IMR-90 (cell line): Measurements from ENCODE around the gene GLE1. TPM values are rescaled to one million over a fixed set of nuclear protein-coding genes. Genes with fewer than 3 reads are reported as not detected.

Experiments
- ATAC-seq: fragments of 200-7000 bp; cut with Tn5 transposase; 2 replicates; pipeline ENCODE4 v1.9.1; 2020; ENCODE audit warnings: low read depth, mild to moderate bottlenecking, moderate library complexity
- BruUV-seq: library from RNA; stranded (reverse); fragments of 400-500 nt; replicated peaks from 2 replicates; lab custom pipeline; 2021; lab: Mats Ljungman, UMichigan
- CTCF ChIA-PET: fragments of 300-600 bp; formaldehyde crosslinking; extraction: SDS; loops from one replicate; lab custom pipeline; 2021; ENCODE audit warnings: antibody characterized with exemption; lab: Yijun Ruan, JAX
- POLR2A ChIA-PET: fragments of 300-600 bp; sonication (Branson Sonifier 250); formaldehyde crosslinking; loops from one replicate; lab custom pipeline; 2022; ENCODE audit warnings: antibody characterized with exemption; ENCODE audit not compliant: unreplicated experiment; lab: Charles Lee
- DNase-seq: peaks from one replicate; pipeline ENCODE4 v3.0.0; 2013
- H2AFZ ChIP-seq: replicated peaks from 2 replicates; pipeline ENCODE3; 2013; ENCODE audit warnings: low read length, mild to moderate bottlenecking; ENCODE audit not compliant: poor library complexity
- H2AK5ac ChIP-seq: 2 replicates; pipeline ENCODE4 v1.6.1; 2013; ENCODE audit warnings: low read depth, low read length, inconsistent platforms
- H2AK9ac ChIP-seq: replicated peaks from 2 replicates; pipeline ENCODE3; 2013; ENCODE audit warnings: mild to moderate bottlenecking, low read depth, low read length, moderate library complexity; ENCODE audit not compliant: poor library complexity
- H2BK120ac ChIP-seq: 2 replicates; pipeline ENCODE4 v1.6.1; 2013; ENCODE audit warnings: low read depth, low read length, inconsistent platforms
- H2BK15ac ChIP-seq: 3 replicates; pipeline ENCODE4 v1.6.1; 2013; ENCODE audit warnings: low read depth, low read length, inconsistent platforms
- H2BK20ac ChIP-seq: 2 replicates; pipeline ENCODE4 v1.6.1; 2013; ENCODE audit warnings: low read depth, mild to moderate bottlenecking, inconsistent platforms, low read length, moderate library complexity
- H2BK5ac ChIP-seq: 2 replicates; pipeline ENCODE4 v1.6.1; 2013; ENCODE audit warnings: mild to moderate bottlenecking, low read depth, low read length, inconsistent platforms; ENCODE audit not compliant: poor library complexity, severe bottlenecking
- H3K14ac ChIP-seq: replicated peaks from 2 replicates; pipeline ENCODE4 v1.6.1; 2013; ENCODE audit warnings: low read depth, low read length, inconsistent platforms
- H3K18ac ChIP-seq: 2 replicates; pipeline ENCODE4 v1.6.1; 2013; ENCODE audit warnings: low read depth, low read length, control low read depth
- H3K23ac ChIP-seq: 2 replicates; pipeline ENCODE4 v1.6.1; 2013; ENCODE audit warnings: low read depth, low read length, inconsistent platforms
- H3K27ac ChIP-seq: 2 replicates; pipeline ENCODE4 v1.5.1; 2013; ENCODE audit warnings: mild to moderate bottlenecking, control low read depth, low read length; ENCODE audit not compliant: insufficient read depth
- H3K27me3 ChIP-seq: 2 replicates; pipeline ENCODE4 v1.6.1; 2013; ENCODE audit warnings: low read length; ENCODE audit not compliant: control insufficient read depth, insufficient read depth
- H3K36me3 ChIP-seq: 2 replicates; pipeline ENCODE4 v1.6.1; 2013; ENCODE audit warnings: low read length, mixed read lengths; ENCODE audit not compliant: control insufficient read depth, insufficient read depth
- H3K4ac ChIP-seq: 2 replicates; pipeline ENCODE4 v1.6.1; 2013; ENCODE audit warnings: low read depth, low read length, inconsistent platforms
- H3K4me1 ChIP-seq: 2 replicates; pipeline ENCODE4 v1.6.1; 2013; ENCODE audit warnings: low read length, mixed read lengths; ENCODE audit not compliant: control insufficient read depth, insufficient read depth
- H3K4me2 ChIP-seq: 2 replicates; pipeline ENCODE4 v1.6.1; 2013; ENCODE audit warnings: low read depth, mild to moderate bottlenecking, control low read depth, low read length, moderate library complexity
- H3K4me3 ChIP-seq: 2 replicates; pipeline ENCODE4 v1.5.1; 2013; ENCODE audit warnings: low read depth, mild to moderate bottlenecking, control low read depth, low read length, moderate library complexity; ENCODE audit not compliant: insufficient read depth
- H3K56ac ChIP-seq: 2 replicates; pipeline ENCODE4 v1.6.1; 2013; ENCODE audit warnings: low read length, inconsistent platforms; ENCODE audit not compliant: insufficient read depth; ENCODE audit errors: extremely low read depth
- H3K79me1 ChIP-seq, 2 experiments: 2 replicates each; pipeline ENCODE4 v1.6.1; 2013; ENCODE audit warnings: low read length in 2 of 2, inconsistent platforms in 1 of 2, low read depth in 1 of 2
- H3K9ac ChIP-seq: 2 replicates; pipeline ENCODE4 v1.6.1; 2013; ENCODE audit warnings: low read depth, low read length, control low read depth
- H3K9me1 ChIP-seq: 2 replicates; pipeline ENCODE4 v1.6.1; 2013; ENCODE audit warnings: low read length, inconsistent platforms; ENCODE audit not compliant: insufficient read depth
- H3K9me3 ChIP-seq: 2 replicates; pipeline ENCODE4 v1.6.1; 2013; ENCODE audit warnings: low read length; ENCODE audit not compliant: control insufficient read depth, insufficient read depth
- H4K20me1 ChIP-seq: 2 replicates; pipeline ENCODE4 v1.6.1; 2013; ENCODE audit warnings: low read length, inconsistent platforms; ENCODE audit not compliant: insufficient read depth
- H4K5ac ChIP-seq: 2 replicates; pipeline ENCODE4 v1.6.1; 2013; ENCODE audit warnings: mild to moderate bottlenecking, low read depth, low read length, control low read depth
- H4K8ac ChIP-seq, 2 experiments: 2 replicates each; pipeline ENCODE4 v1.6.1; 2013; ENCODE audit warnings: low read depth in 2 of 2, low read length in 2 of 2, control low read depth in 1 of 2, inconsistent platforms in 1 of 2
- H4K91ac ChIP-seq: 2 replicates; pipeline ENCODE4 v1.6.1; 2013; ENCODE audit warnings: low read depth, low read length, inconsistent platforms; ENCODE audit not compliant: insufficient read depth
- CEBPB ChIP-seq: IDR thresholded peaks from 2 replicates; pipeline ENCODE4 v1.6.1; 2012; ENCODE audit warnings: low read depth, low read length, improper control_type of control experiment
- CHD1 ChIP-seq: IDR thresholded peaks from 2 replicates; pipeline ENCODE4 v1.6.1; 2012; ENCODE audit warnings: low read depth, low read length, improper control_type of control experiment
- ELK1 ChIP-seq: fragments of 150-350 bp; IDR thresholded peaks from 2 replicates; pipeline ENCODE4 v1.6.1; 2016; ENCODE audit warnings: low read depth, mild to moderate bottlenecking, low read length, moderate library complexity, borderline replicate concordance
- FOS ChIP-seq: fragments of 150-350 bp; IDR thresholded peaks from 2 replicates; pipeline ENCODE4 v1.6.1; 2016; ENCODE audit warnings: low read depth, low read length
- MXI1 ChIP-seq: IDR thresholded peaks from 2 replicates; pipeline ENCODE4 v1.6.1; 2012; ENCODE audit warnings: low read depth, mild to moderate bottlenecking, low read length, moderate library complexity, borderline replicate concordance
- POLR2A ChIP-seq: IDR thresholded peaks from 2 replicates; pipeline ENCODE4 v1.6.1; 2012; ENCODE audit warnings: mild to moderate bottlenecking, low read depth, low read length
- RAD21 ChIP-seq: IDR thresholded peaks from 2 replicates; pipeline ENCODE4 v1.6.1; 2012; ENCODE audit warnings: low read length, improper control_type of control experiment
- RCOR1 ChIP-seq: IDR thresholded peaks from 2 replicates; pipeline ENCODE4 v1.6.1; 2012; ENCODE audit warnings: mild to moderate bottlenecking, low read length, improper control_type of control experiment; ENCODE audit not compliant: insufficient replicate concordance
- RFX5 ChIP-seq: IDR thresholded peaks from 2 replicates; pipeline ENCODE4 v1.8.0; 2012; ENCODE audit warnings: low read depth, mild to moderate bottlenecking, low read length, moderate library complexity
- SMC3 ChIP-seq: fragments of 150-350 bp; IDR thresholded peaks from 2 replicates; pipeline ENCODE4 v1.6.1; 2016; ENCODE audit warnings: low read depth, mild to moderate bottlenecking, antibody characterized with exemption, low read length, moderate library complexity
- WGBS, 2 experiments: methylation state at CpG; one replicate each; pipeline versions ENCODE4 v1.1.5 to v1.1.7; 2013; ENCODE audit warnings: missing lambda C conversion rate in 2 of 2; ENCODE audit not compliant: insufficient read length in 1 of 2; ENCODE audit errors: extremely low coverage in 2 of 2; 5-methylcytosine and 5-hydroxymethylcytosine counted together
- dilution Hi-C: fragments of 300-500 bp; cut with HindIII; formaldehyde crosslinking; loops from one replicate; pipeline ENCODE4 v1.14.3; 2018; ENCODE audit warnings: low sequenced_read_pairs; ENCODE audit not compliant: unreplicated experiment
- in situ Hi-C: fragments of 300-500 bp; cut with MboI; formaldehyde crosslinking; loops from 3 replicates; pipeline ENCODE4 v1.14.3; 2019; ENCODE audit warnings: low sequenced_read_pairs, inconsistent platforms, mixed read lengths
- intact Hi-C: fragments of 100-400 bp; cut with micrococcal nuclease; formaldehyde crosslinking; loops from 2 replicates; pipeline ENCODE4 v1.10.0; 2022
- polyA plus RNA-seq, 3 experiments: library from polyadenylated mRNA; depleted of rRNA; stranded (reverse); fragments of >200 nt; gene quantifications; 2 replicates each; pipeline ENCODE4 v1.2.3, GENCODE V29; 2012; ENCODE audit warnings: low replicate concordance in 1 of 3
- total RNA-seq: library from RNA; depleted of rRNA; stranded (reverse); fragments of >200 nt; gene quantifications from 2 replicates; pipeline ENCODE4 v1.2.3, GENCODE V29; 2012

GLE1 gene
- total and polyA plus RNA-seq, 2 of the 4 experiments (the other 2 are of a cell fraction), result 14.3 to 39.4 TPM

- Histone ChIP-seq H4K5ac (no peak overlapping the region), H3K18ac (no peak overlapping the region), H3K9me1 (peaks cover 16% of the 10 kb centered on the region), H3K36me3 (peaks cover 70% of the 10 kb centered on the region), H3K79me1 (peaks cover 33 to 47% of the 10 kb centered on the region in 2 experiments), H2BK120ac (no peak overlapping the region), H2AK5ac (no peak overlapping the region), H4K8ac (no peak overlapping the region), H3K23ac (no peak overlapping the region), H3K4me2 (no peak overlapping the region), H3K56ac (no peak overlapping the region), H2AFZ (no peak overlapping the region), H3K4me1 (no peaks in the 10 kb centered on the region), H2AK9ac (no peak overlapping the region), H3K4ac (no peak overlapping the region), H3K27me3 (no peaks in the 10 kb centered on the region), H4K20me1 (peaks cover 24% of the 10 kb centered on the region), H4K91ac (no peak overlapping the region), H3K9me3 (no peaks in the 10 kb centered on the region), H2BK20ac (no peak overlapping the region), H3K9ac (no peak overlapping the region), H2BK5ac (no peak overlapping the region), H3K27ac (no peak overlapping the region), H3K4me3 (no peak overlapping the region), H3K14ac (no peak overlapping the region), H2BK15ac (no peak overlapping the region)
- in situ Hi-C loops (no loop called here), dilution Hi-C loops (no loop called here), intact Hi-C loops (loop anchor here (5.0 to 10.0 kb wide), 2 partner anchors 36 to 119 kb away; no protein-coding TSS in a partner anchor)
- POLR2A ChIA-PET, result no interaction called here
- BruUV-seq, result no TSS peak
- TF ChIP-seq RAD21 (no peak), RCOR1 (no peak), MXI1 (no peak), CHD1 (no peak), RFX5 (no peak), ELK1 (no peak), POLR2A (no peak), FOS (no peak), SMC3 (no peak), CEBPB (no peak)
- WGBS, 2 experiments, result no CpG with 5 or more reads among the region's 2 CpGs
- DNase-seq, result no peak
- CTCF ChIA-PET, result no interaction called here
- ATAC-seq, result no peak
These were observed 71.4 kb downstream of the GLE1 start for GRCh38 chr9:128575916-128576315.
